Myocyte (in vitro differentiated cells): Measurements from ENCODE around the gene ABAT. TPM values are rescaled to one million over a fixed set of nuclear protein-coding genes. Genes with fewer than 3 reads are reported as not detected.

Source experiments
- DNase-seq: peaks from one replicate; pipeline ENCODE4 v3.0.0-alpha.2; 2012; ENCODE audit warnings: low read depth
- total RNA-seq: library from RNA; depleted of rRNA; stranded (reverse); fragments of >200 nt; gene quantifications from 2 replicates; pipeline ENCODE4 v1.2.3, GENCODE V29; 2014

ABAT gene
- total RNA-seq, 1 donor from 2014 or later: 3.2 TPM

DNA sequence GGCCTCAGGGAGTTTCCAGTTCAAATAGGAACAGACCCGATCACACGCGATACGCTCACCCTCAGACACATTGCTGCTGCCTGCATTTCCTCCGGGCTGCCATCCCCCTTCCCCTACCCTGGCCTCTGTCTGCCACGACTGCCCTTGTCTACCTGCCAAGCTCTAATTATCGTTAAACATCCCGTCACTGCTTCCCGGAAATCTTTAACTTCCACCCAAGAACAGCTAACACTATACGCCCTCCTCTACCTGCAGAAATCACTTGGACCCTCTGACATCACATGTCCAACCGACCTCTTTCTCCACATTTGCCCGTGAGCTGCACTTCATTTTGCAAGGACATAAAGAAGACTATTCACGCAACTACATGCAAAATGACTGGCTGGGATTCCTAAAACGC, 40.4 kb downstream of the ABAT start:
- DNase-seq: no peak

DNA sequence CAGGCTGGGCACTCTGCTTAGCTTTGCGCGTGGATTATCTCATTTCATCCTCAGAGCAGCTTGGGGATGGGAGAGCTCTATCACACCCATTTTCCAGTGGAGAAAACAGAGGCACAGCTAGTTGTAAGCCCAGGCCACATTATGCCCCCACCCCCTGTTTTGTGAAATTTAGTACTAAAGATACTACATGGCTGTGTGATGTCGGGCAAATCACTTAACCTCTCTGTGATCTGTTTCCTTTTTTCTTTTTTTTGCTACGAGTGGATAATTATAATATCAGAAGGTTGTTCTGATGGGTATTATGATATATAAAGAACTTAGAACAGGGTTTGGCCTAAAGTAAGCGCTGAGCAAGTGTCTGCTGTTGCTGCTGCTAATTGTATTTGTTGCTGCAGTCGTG, 41.6 kb downstream of the ABAT start:
- DNase-seq: no peak

GRCh38 chr16:8716592-8716991, 42.2 kb downstream of the ABAT start:
- DNase-seq: peak; percentile 17

GRCh38 chr16:8717469-8717868, 43.1 kb downstream of the ABAT start:
- no peak for DNase-seq

DNA sequence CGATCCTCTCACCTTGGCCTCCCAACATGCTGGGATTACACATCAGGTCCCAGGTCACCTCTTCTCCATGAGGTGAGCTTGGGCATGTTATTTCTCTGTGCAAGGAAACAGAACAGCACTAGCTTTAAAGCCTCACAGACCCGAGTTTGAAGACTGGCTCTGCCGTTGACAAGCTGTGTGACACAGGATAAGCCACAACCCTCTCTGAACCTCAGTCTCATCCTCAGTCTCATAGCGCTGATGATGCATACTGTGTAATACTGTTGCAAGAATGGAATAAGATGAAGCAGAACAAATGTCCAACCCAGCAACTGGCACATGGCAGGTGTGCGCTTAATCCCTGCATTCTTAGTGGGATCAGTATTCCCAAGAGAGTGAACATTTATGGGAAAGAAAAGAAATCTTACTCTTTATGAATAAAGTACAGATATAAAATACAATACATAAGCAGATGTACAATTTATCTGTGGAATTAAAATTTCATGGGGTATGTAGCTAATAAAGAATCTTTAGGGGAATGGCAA, 43.5 kb downstream of the ABAT start:
- peak; percentile 75 for DNase-seq

DNA sequence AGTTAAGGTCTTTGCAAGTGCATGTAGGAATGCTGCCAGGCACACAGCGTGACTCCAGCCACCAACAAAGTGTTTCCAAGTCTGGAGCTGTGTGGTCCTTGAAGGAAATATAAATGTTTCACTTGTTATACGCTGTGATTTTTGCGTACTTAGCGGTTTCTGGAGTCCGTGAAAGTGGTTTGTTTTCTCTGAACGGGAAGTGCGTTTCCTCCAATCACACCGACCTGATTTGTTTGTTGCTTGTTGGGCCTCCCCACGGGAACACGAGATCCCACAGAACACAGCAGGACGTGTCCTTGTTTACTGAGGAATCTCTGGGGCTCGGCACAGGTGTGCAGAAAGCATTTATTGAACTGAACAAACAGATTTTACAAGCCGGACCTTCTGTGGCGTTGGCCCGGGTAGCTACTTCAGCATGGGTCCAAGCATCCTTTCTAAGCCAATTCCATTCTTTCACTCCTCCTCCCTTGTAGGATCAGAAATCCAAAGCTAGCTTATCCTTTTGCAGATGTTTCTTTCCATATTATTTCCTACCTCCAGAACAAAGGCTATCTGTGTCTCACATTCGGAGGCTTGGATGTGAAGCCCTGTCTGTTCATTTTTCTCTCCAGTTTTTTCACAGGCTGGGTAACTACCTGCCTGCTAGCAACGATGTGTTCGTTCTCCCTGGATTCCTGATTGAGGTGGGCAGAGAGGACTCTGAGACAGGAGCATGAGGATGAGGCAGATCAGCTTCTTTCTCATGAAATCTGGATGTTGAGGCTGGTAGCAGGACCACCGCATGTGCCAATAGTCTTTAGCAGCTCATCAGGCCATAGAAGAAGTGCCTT, 44.6 kb downstream of the ABAT start:
- no peak for DNase-seq

- DNase-seq: peak; percentile 45
Observed at GRCh38 chr16:8720080-8720966, 45.9 kb downstream of the ABAT start.

- DNase-seq: no peak
Observed at GRCh38 chr16:8720967-8721308, 46.5 kb downstream of the ABAT start.

GRCh38 chr16:8721336-8722024, 47.1 kb downstream of the ABAT start:
- DNase-seq: no peak

- DNase-seq: no peak
Observed at GRCh38 chr16:8722025-8722348, 47.6 kb downstream of the ABAT start.

- DNase-seq: no peak
Observed at GRCh38 chr16:8725513-8726178, 51.2 kb downstream of the ABAT start.

- no peak for DNase-seq
Observed at GRCh38 chr16:8727131-8727806, 52.9 kb downstream of the ABAT start.

- DNase-seq: no peak
Observed at GRCh38 chr16:8727857-8728618, 53.6 kb downstream of the ABAT start.

DNA sequence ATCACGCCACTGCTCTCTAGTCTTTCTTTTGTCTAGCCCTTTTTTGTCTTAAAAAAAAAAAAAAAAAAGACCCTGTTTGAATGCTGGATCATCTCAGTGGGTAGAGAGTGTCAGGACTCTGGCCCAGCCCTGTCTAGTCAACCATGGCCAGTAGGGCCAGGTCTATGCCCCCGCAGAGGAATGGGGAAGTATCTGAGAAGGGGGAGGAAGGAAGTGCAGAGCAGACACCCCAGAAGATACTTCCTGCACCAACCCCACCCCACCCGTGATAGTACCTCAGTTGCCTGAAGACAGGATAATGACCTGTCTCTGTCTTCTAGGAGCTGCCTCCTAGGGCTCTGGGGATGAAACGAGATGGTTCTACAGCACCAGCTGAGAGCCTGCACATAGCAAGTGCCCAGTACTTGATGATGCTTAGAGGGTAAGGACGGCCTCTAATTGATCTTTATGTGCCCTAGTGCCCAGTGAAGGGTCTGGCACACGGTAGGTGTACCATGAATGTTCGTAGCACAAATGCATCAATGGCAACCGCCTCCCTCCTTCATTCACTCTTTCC, 55.4 kb downstream of the ABAT start:
- no peak for DNase-seq

- DNase-seq: no peak
Observed at GRCh38 chr16:8730335-8730915, 56.0 kb downstream of the ABAT start.

GRCh38 chr16:8733849-8734540, 59.6 kb downstream of the ABAT start:
- DNase-seq: no peak

- no peak for DNase-seq
Observed at GRCh38 chr16:8735574-8735973, 61.2 kb downstream of the ABAT start.

GRCh38 chr16:8736123-8736668, 61.8 kb downstream of the ABAT start:
- DNase-seq: no peak
